IMR-90 (cell line): ENCODE results near the gene STAG1. TPM values are rescaled to one million over a fixed set of nuclear protein-coding genes. Genes with fewer than 3 reads are reported as not detected.

Source experiments
- ATAC-seq: fragments of 200-7000 bp; cut with Tn5 transposase; 2 replicates; pipeline ENCODE4 v1.9.1; 2020; ENCODE audit warnings: low read depth, mild to moderate bottlenecking, moderate library complexity
- BruUV-seq: library from RNA; stranded (reverse); fragments of 400-500 nt; replicated peaks from 2 replicates; lab custom pipeline; 2021; lab: Mats Ljungman, UMichigan
- CTCF ChIA-PET: fragments of 300-600 bp; formaldehyde crosslinking; extraction: SDS; loops from one replicate; lab custom pipeline; 2021; ENCODE audit warnings: antibody characterized with exemption; lab: Yijun Ruan, JAX
- POLR2A ChIA-PET: fragments of 300-600 bp; sonication (Branson Sonifier 250); formaldehyde crosslinking; loops from one replicate; lab custom pipeline; 2022; ENCODE audit warnings: antibody characterized with exemption; ENCODE audit not compliant: unreplicated experiment; lab: Charles Lee
- DNase-seq: peaks from one replicate; pipeline ENCODE4 v3.0.0; 2013
- H2AFZ ChIP-seq: replicated peaks from 2 replicates; pipeline ENCODE3; 2013; ENCODE audit warnings: low read length, mild to moderate bottlenecking; ENCODE audit not compliant: poor library complexity
- H2AK5ac ChIP-seq: 2 replicates; pipeline ENCODE4 v1.6.1; 2013; ENCODE audit warnings: low read depth, low read length, inconsistent platforms
- H2AK9ac ChIP-seq: replicated peaks from 2 replicates; pipeline ENCODE3; 2013; ENCODE audit warnings: mild to moderate bottlenecking, low read depth, low read length, moderate library complexity; ENCODE audit not compliant: poor library complexity
- H2BK120ac ChIP-seq: 2 replicates; pipeline ENCODE4 v1.6.1; 2013; ENCODE audit warnings: low read depth, low read length, inconsistent platforms
- H2BK15ac ChIP-seq: 3 replicates; pipeline ENCODE4 v1.6.1; 2013; ENCODE audit warnings: low read depth, low read length, inconsistent platforms
- H2BK20ac ChIP-seq: 2 replicates; pipeline ENCODE4 v1.6.1; 2013; ENCODE audit warnings: low read depth, mild to moderate bottlenecking, inconsistent platforms, low read length, moderate library complexity
- H2BK5ac ChIP-seq: 2 replicates; pipeline ENCODE4 v1.6.1; 2013; ENCODE audit warnings: mild to moderate bottlenecking, low read depth, low read length, inconsistent platforms; ENCODE audit not compliant: poor library complexity, severe bottlenecking
- H3K14ac ChIP-seq: replicated peaks from 2 replicates; pipeline ENCODE4 v1.6.1; 2013; ENCODE audit warnings: low read depth, low read length, inconsistent platforms
- H3K18ac ChIP-seq: 2 replicates; pipeline ENCODE4 v1.6.1; 2013; ENCODE audit warnings: low read depth, low read length, control low read depth
- H3K23ac ChIP-seq: 2 replicates; pipeline ENCODE4 v1.6.1; 2013; ENCODE audit warnings: low read depth, low read length, inconsistent platforms
- H3K27ac ChIP-seq: 2 replicates; pipeline ENCODE4 v1.5.1; 2013; ENCODE audit warnings: mild to moderate bottlenecking, control low read depth, low read length; ENCODE audit not compliant: insufficient read depth
- H3K27me3 ChIP-seq: 2 replicates; pipeline ENCODE4 v1.6.1; 2013; ENCODE audit warnings: low read length; ENCODE audit not compliant: control insufficient read depth, insufficient read depth
- H3K36me3 ChIP-seq: 2 replicates; pipeline ENCODE4 v1.6.1; 2013; ENCODE audit warnings: low read length, mixed read lengths; ENCODE audit not compliant: control insufficient read depth, insufficient read depth
- H3K4ac ChIP-seq: 2 replicates; pipeline ENCODE4 v1.6.1; 2013; ENCODE audit warnings: low read depth, low read length, inconsistent platforms
- H3K4me1 ChIP-seq: 2 replicates; pipeline ENCODE4 v1.6.1; 2013; ENCODE audit warnings: low read length, mixed read lengths; ENCODE audit not compliant: control insufficient read depth, insufficient read depth
- H3K4me2 ChIP-seq: 2 replicates; pipeline ENCODE4 v1.6.1; 2013; ENCODE audit warnings: low read depth, mild to moderate bottlenecking, control low read depth, low read length, moderate library complexity
- H3K4me3 ChIP-seq: 2 replicates; pipeline ENCODE4 v1.5.1; 2013; ENCODE audit warnings: low read depth, mild to moderate bottlenecking, control low read depth, low read length, moderate library complexity; ENCODE audit not compliant: insufficient read depth
- H3K56ac ChIP-seq: 2 replicates; pipeline ENCODE4 v1.6.1; 2013; ENCODE audit warnings: low read length, inconsistent platforms; ENCODE audit not compliant: insufficient read depth; ENCODE audit errors: extremely low read depth
- H3K79me1 ChIP-seq, 2 experiments: 2 replicates each; pipeline ENCODE4 v1.6.1; 2013; ENCODE audit warnings: low read length in 2 of 2, inconsistent platforms in 1 of 2, low read depth in 1 of 2
- H3K9ac ChIP-seq: 2 replicates; pipeline ENCODE4 v1.6.1; 2013; ENCODE audit warnings: low read depth, low read length, control low read depth
- H3K9me1 ChIP-seq: 2 replicates; pipeline ENCODE4 v1.6.1; 2013; ENCODE audit warnings: low read length, inconsistent platforms; ENCODE audit not compliant: insufficient read depth
- H3K9me3 ChIP-seq: 2 replicates; pipeline ENCODE4 v1.6.1; 2013; ENCODE audit warnings: low read length; ENCODE audit not compliant: control insufficient read depth, insufficient read depth
- H4K20me1 ChIP-seq: 2 replicates; pipeline ENCODE4 v1.6.1; 2013; ENCODE audit warnings: low read length, inconsistent platforms; ENCODE audit not compliant: insufficient read depth
- H4K5ac ChIP-seq: 2 replicates; pipeline ENCODE4 v1.6.1; 2013; ENCODE audit warnings: mild to moderate bottlenecking, low read depth, low read length, control low read depth
- H4K8ac ChIP-seq, 2 experiments: 2 replicates each; pipeline ENCODE4 v1.6.1; 2013; ENCODE audit warnings: low read depth in 2 of 2, low read length in 2 of 2, control low read depth in 1 of 2, inconsistent platforms in 1 of 2
- H4K91ac ChIP-seq: 2 replicates; pipeline ENCODE4 v1.6.1; 2013; ENCODE audit warnings: low read depth, low read length, inconsistent platforms; ENCODE audit not compliant: insufficient read depth
- BHLHE40 ChIP-seq: fragments of 150-350 bp; IDR thresholded peaks from 2 replicates; pipeline ENCODE4 v1.6.1; 2016; ENCODE audit warnings: mild to moderate bottlenecking, low read depth, low read length
- CEBPB ChIP-seq: IDR thresholded peaks from 2 replicates; pipeline ENCODE4 v1.6.1; 2012; ENCODE audit warnings: low read depth, low read length, improper control_type of control experiment
- FOS ChIP-seq: fragments of 150-350 bp; IDR thresholded peaks from 2 replicates; pipeline ENCODE4 v1.6.1; 2016; ENCODE audit warnings: low read depth, low read length
- MAFK ChIP-seq: IDR thresholded peaks from 2 replicates; pipeline ENCODE4 v1.6.1; 2012; ENCODE audit warnings: low read depth, low read length, improper control_type of control experiment
- MAZ ChIP-seq: IDR thresholded peaks from 2 replicates; pipeline ENCODE4 v1.6.1; 2012; ENCODE audit warnings: low read depth, mild to moderate bottlenecking, low read length, improper control_type of control experiment, moderate library complexity, borderline replicate concordance
- RCOR1 ChIP-seq: IDR thresholded peaks from 2 replicates; pipeline ENCODE4 v1.6.1; 2012; ENCODE audit warnings: mild to moderate bottlenecking, low read length, improper control_type of control experiment; ENCODE audit not compliant: insufficient replicate concordance
- RFX5 ChIP-seq: IDR thresholded peaks from 2 replicates; pipeline ENCODE4 v1.8.0; 2012; ENCODE audit warnings: low read depth, mild to moderate bottlenecking, low read length, moderate library complexity
- WGBS, 2 experiments: methylation state at CpG; one replicate each; pipeline versions ENCODE4 v1.1.5 to v1.1.7; 2013; ENCODE audit warnings: missing lambda C conversion rate in 2 of 2; ENCODE audit not compliant: insufficient read length in 1 of 2; ENCODE audit errors: extremely low coverage in 2 of 2; 5-methylcytosine and 5-hydroxymethylcytosine counted together
- dilution Hi-C: fragments of 300-500 bp; cut with HindIII; formaldehyde crosslinking; loops from one replicate; pipeline ENCODE4 v1.14.3; 2018; ENCODE audit warnings: low sequenced_read_pairs; ENCODE audit not compliant: unreplicated experiment
- in situ Hi-C: fragments of 300-500 bp; cut with MboI; formaldehyde crosslinking; loops from 3 replicates; pipeline ENCODE4 v1.14.3; 2019; ENCODE audit warnings: low sequenced_read_pairs, inconsistent platforms, mixed read lengths
- intact Hi-C: fragments of 100-400 bp; cut with micrococcal nuclease; formaldehyde crosslinking; loops from 2 replicates; pipeline ENCODE4 v1.10.0; 2022
- polyA plus RNA-seq, 3 experiments: library from polyadenylated mRNA; depleted of rRNA; stranded (reverse); fragments of >200 nt; gene quantifications; 2 replicates each; pipeline ENCODE4 v1.2.3, GENCODE V29; 2012; ENCODE audit warnings: low replicate concordance in 1 of 3
- total RNA-seq: library from RNA; depleted of rRNA; stranded (reverse); fragments of >200 nt; gene quantifications from 2 replicates; pipeline ENCODE4 v1.2.3, GENCODE V29; 2012
- TF ChIP-seq, protein P1 (sequence below): conservative IDR thresholded peaks from 2 replicates; pipeline ENCODE4 v1.5.1; 2012; ENCODE audit warnings: mild to moderate bottlenecking, low read depth, low read length, improper control_type of control experiment
- TF ChIP-seq, protein P2 (sequence below): fragments of 150-350 bp; IDR thresholded peaks from 2 replicates; pipeline ENCODE4 v1.6.1; 2016; ENCODE audit warnings: low read depth, mild to moderate bottlenecking, low read length, moderate library complexity, borderline replicate concordance

The STAG1 gene
- total and polyA plus RNA-seq, 2 of the 4 experiments (the other 2 are of a cell fraction), result 9.6 to 32.3 TPM

DNA sequence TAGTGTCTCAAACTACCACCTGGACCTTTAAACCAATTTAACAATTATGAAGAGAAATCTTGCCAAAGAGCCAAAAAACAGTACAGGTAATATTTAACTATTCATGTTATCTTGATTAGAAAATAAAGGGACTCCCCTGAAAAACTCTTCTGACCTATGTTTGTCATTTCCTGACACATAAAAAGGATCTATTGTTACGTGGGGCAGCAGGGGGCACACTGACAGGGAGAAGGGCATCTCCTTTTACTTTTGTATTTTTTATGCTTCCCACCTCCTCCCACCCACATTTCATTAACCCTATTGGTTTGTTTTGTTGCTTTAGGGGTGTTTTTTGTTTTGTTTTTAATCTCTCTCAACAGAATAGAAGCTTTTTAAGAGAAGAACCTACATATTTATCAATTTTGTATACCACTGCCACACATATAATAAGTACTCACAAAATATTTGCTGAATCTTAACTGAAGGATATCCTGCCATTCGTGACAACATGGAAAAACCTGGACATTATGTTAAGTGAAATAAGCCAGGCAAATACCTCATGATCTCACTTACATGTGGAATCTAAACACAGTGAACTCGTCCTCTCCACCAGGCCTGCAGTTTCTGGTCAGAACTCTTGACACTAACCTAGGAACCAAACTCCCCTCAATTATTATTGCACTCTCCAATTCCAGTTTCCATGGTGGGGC, 17.7 kb downstream of the STAG1 start:
- in situ Hi-C loops, result no loop called here
- BruUV-seq, result no TSS peak

More for the DNA sequence above, 17.7 kb downstream of the STAG1 start:
- Histone ChIP-seq H3K9ac (no peak overlapping the region), H3K4ac (no peak overlapping the region), H2BK5ac (no peak overlapping the region), H3K23ac (no peak overlapping the region), H3K79me1 (peaks cover 35 to 71% of the 10 kb centered on the region in 2 experiments), H2AK9ac (no peak overlapping the region), H4K20me1 (peaks cover 24% of the 10 kb centered on the region), H3K4me2 (no peak overlapping the region), H2BK15ac (no peak overlapping the region), H4K8ac (no peak overlapping the region), H2BK20ac (no peak overlapping the region), H3K18ac (no peak overlapping the region), H3K27ac (no peak overlapping the region), H2AFZ (no peak overlapping the region), H3K56ac (no peak overlapping the region), H3K4me3 (no peak overlapping the region), H3K14ac (no peak overlapping the region), H3K4me1 (peaks cover 2% of the 10 kb centered on the region; the same call in 1 of the 2 replicates), H4K91ac (no peak overlapping the region), H3K9me3 (no peaks in the 10 kb centered on the region), H3K36me3 (no peaks in the 10 kb centered on the region), H4K5ac (no peak overlapping the region), H3K27me3 (no peaks in the 10 kb centered on the region), H3K9me1 (peaks cover 5% of the 10 kb centered on the region; the same call in 1 of the 2 replicates), H2BK120ac (no peak overlapping the region), H2AK5ac (no peak overlapping the region)
- intact Hi-C loops (no loop called here), dilution Hi-C loops (no loop called here)
- ATAC-seq (no peak), DNase-seq (no peak)
- TF ChIP-seq MAFK (no peak), RFX5 (no peak), MAZ (no peak), RCOR1 (no peak), BHLHE40 (no peak), CEBPB (no peak), FOS (no peak)
- TF ChIP-seq, protein P1, sequence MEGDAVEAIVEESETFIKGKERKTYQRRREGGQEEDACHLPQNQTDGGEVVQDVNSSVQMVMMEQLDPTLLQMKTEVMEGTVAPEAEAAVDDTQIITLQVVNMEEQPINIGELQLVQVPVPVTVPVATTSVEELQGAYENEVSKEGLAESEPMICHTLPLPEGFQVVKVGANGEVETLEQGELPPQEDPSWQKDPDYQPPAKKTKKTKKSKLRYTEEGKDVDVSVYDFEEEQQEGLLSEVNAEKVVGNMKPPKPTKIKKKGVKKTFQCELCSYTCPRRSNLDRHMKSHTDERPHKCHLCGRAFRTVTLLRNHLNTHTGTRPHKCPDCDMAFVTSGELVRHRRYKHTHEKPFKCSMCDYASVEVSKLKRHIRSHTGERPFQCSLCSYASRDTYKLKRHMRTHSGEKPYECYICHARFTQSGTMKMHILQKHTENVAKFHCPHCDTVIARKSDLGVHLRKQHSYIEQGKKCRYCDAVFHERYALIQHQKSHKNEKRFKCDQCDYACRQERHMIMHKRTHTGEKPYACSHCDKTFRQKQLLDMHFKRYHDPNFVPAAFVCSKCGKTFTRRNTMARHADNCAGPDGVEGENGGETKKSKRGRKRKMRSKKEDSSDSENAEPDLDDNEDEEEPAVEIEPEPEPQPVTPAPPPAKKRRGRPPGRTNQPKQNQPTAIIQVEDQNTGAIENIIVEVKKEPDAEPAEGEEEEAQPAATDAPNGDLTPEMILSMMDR, result no peak
- TF ChIP-seq, protein P2, sequence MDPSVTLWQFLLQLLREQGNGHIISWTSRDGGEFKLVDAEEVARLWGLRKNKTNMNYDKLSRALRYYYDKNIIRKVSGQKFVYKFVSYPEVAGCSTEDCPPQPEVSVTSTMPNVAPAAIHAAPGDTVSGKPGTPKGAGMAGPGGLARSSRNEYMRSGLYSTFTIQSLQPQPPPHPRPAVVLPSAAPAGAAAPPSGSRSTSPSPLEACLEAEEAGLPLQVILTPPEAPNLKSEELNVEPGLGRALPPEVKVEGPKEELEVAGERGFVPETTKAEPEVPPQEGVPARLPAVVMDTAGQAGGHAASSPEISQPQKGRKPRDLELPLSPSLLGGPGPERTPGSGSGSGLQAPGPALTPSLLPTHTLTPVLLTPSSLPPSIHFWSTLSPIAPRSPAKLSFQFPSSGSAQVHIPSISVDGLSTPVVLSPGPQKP, result no peak
- 100% methylated on average over 1 of the region's 3 CpGs; no CpG with 5 or more reads in 1 of the 2 experiments for WGBS, 2 experiments
- ChIA-PET CTCF (interaction anchor here (0.9 kb wide), 1 partner anchor 14 kb away, joined by 8 read pairs; no protein-coding TSS in a partner anchor), POLR2A (no interaction called here)
